Measurements from ENCODE around the gene STIL.

GRCh38 chr1:47333922-47334764 is 20.2 kb upstream of the STIL start:
- TF ChIP-seq GABPA (IDR thresholded peaks at IDR 0.05; ENCODE audit: low read depth) (no peak), POLR2AphosphoS5 (IDR thresholded peaks at IDR 0.05; ENCODE audit: low read depth) (peak; percentile 52; the same call in 1 of the 2 replicates), SPI1 (IDR thresholded peaks at IDR 0.05; ENCODE audit: borderline replicate concordance, low read depth) (no peak)
- TF ChIP-seq, protein P1, sequence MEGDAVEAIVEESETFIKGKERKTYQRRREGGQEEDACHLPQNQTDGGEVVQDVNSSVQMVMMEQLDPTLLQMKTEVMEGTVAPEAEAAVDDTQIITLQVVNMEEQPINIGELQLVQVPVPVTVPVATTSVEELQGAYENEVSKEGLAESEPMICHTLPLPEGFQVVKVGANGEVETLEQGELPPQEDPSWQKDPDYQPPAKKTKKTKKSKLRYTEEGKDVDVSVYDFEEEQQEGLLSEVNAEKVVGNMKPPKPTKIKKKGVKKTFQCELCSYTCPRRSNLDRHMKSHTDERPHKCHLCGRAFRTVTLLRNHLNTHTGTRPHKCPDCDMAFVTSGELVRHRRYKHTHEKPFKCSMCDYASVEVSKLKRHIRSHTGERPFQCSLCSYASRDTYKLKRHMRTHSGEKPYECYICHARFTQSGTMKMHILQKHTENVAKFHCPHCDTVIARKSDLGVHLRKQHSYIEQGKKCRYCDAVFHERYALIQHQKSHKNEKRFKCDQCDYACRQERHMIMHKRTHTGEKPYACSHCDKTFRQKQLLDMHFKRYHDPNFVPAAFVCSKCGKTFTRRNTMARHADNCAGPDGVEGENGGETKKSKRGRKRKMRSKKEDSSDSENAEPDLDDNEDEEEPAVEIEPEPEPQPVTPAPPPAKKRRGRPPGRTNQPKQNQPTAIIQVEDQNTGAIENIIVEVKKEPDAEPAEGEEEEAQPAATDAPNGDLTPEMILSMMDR (IDR thresholded peaks at IDR 0.05; ENCODE audit: insufficient read depth, low read length) = no peak
